ENCODE results near the gene CCDC88A.

CCDC88A gene

DNA sequence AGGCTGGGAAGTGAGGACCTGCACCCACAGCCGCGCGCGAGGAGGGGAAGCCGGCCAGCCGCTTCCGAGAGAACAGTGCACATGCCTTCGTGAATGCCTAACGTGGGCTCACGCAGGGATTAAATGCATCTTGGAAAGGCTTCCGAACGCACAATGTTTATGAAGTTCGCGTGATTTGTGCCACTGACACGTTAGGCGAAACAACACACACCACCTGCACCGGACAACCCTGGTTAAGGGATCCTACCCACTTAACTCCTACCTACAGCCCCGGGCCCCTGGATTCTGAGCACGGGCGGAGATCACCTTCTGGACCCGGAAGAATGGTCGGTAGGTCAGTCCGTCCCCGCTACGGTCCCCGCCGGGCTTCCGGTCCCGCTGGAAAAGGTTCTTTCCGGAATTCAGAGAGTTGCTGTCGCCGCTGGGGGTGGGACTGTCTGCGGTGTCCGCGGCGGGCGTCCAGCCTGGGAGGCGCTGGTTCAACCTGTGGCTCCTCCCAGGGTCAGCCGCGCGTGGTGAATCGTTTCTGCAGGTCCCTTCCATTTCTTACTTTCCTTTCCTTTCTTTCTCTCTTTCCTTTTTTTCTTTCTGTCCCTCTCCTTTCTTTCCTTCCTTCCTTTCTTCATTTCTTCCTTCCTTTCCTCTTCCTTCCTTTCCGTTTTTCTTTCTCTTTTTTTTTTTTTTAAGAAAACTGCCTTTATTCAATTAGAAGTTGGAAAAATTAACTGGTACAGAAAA lies 150.6 kb downstream of the CCDC88A start, which contains the start of gene MTIF2 (continued):
- TF ChIP-seq, protein P1, sequence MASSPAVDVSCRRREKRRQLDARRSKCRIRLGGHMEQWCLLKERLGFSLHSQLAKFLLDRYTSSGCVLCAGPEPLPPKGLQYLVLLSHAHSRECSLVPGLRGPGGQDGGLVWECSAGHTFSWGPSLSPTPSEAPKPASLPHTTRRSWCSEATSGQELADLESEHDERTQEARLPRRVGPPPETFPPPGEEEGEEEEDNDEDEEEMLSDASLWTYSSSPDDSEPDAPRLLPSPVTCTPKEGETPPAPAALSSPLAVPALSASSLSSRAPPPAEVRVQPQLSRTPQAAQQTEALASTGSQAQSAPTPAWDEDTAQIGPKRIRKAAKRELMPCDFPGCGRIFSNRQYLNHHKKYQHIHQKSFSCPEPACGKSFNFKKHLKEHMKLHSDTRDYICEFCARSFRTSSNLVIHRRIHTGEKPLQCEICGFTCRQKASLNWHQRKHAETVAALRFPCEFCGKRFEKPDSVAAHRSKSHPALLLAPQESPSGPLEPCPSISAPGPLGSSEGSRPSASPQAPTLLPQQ (tag by site-specific recombination; IDR thresholded peaks at IDR 0.05), result peak; percentile 87
- TF ChIP-seq ZSCAN30 (tag by site-specific recombination; IDR thresholded peaks at IDR 0.05), result peak; percentile 93
- TF ChIP-seq ZFP69B (tag by site-specific recombination; IDR thresholded peaks at IDR 0.05), result peak; percentile 74
- TF ChIP-seq MYNN (tag by site-specific recombination; IDR thresholded peaks at IDR 0.05; ENCODE audit: borderline replicate concordance), result no peak
- peak; percentile 44; the same call in 1 of the 2 replicates for TF ChIP-seq BCL11B (tag by site-specific recombination; IDR thresholded peaks at IDR 0.05; ENCODE audit: low read depth)
- TF ChIP-seq GFI1B (tag by site-specific recombination; IDR thresholded peaks at IDR 0.05), result peak; percentile 29; the same call in 1 of the 2 replicates
- TF ChIP-seq, protein P2, sequence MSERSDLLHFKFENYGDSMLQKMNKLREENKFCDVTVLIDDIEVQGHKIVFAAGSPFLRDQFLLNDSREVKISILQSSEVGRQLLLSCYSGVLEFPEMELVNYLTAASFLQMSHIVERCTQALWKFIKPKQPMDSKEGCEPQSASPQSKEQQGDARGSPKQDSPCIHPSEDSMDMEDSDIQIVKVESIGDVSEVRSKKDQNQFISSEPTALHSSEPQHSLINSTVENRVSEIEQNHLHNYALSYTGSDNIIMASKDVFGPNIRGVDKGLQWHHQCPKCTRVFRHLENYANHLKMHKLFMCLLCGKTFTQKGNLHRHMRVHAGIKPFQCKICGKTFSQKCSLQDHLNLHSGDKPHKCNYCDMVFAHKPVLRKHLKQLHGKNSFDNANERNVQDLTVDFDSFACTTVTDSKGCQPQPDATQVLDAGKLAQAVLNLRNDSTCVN (tag by site-specific recombination; optimal IDR thresholded peaks at IDR 0.05), result peak; percentile 54
- TF ChIP-seq ZNF654 (tag by site-specific recombination; IDR thresholded peaks at IDR 0.05; ENCODE audit: low read depth), result no peak
- TF ChIP-seq MZF1 (tag by site-specific recombination; IDR thresholded peaks at IDR 0.05; ENCODE audit: borderline replicate concordance), result no peak
- TF ChIP-seq, protein P3, sequence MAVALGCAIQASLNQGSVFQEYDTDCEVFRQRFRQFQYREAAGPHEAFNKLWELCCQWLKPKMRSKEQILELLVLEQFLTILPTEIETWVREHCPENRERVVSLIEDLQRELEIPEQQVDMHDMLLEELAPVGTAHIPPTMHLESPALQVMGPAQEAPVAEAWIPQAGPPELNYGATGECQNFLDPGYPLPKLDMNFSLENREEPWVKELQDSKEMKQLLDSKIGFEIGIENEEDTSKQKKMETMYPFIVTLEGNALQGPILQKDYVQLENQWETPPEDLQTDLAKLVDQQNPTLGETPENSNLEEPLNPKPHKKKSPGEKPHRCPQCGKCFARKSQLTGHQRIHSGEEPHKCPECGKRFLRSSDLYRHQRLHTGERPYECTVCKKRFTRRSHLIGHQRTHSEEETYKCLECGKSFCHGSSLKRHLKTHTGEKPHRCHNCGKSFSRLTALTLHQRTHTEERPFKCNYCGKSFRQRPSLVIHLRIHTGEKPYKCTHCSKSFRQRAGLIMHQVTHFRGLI (tag by site-specific recombination; IDR thresholded peaks at IDR 0.05), result no peak
- TF ChIP-seq KLF7 (tag by site-specific recombination; IDR thresholded peaks at IDR 0.05; ENCODE audit: borderline replicate concordance), result peak; percentile 62; the same call in 1 of the 2 replicates
- no peak for TF ChIP-seq ZNF157 (tag by site-specific recombination; IDR thresholded peaks at IDR 0.05)
- peak; percentile 99 for TF ChIP-seq SCRT2 (tag by site-specific recombination; IDR thresholded peaks at IDR 0.05)
- TF ChIP-seq, protein P4, sequence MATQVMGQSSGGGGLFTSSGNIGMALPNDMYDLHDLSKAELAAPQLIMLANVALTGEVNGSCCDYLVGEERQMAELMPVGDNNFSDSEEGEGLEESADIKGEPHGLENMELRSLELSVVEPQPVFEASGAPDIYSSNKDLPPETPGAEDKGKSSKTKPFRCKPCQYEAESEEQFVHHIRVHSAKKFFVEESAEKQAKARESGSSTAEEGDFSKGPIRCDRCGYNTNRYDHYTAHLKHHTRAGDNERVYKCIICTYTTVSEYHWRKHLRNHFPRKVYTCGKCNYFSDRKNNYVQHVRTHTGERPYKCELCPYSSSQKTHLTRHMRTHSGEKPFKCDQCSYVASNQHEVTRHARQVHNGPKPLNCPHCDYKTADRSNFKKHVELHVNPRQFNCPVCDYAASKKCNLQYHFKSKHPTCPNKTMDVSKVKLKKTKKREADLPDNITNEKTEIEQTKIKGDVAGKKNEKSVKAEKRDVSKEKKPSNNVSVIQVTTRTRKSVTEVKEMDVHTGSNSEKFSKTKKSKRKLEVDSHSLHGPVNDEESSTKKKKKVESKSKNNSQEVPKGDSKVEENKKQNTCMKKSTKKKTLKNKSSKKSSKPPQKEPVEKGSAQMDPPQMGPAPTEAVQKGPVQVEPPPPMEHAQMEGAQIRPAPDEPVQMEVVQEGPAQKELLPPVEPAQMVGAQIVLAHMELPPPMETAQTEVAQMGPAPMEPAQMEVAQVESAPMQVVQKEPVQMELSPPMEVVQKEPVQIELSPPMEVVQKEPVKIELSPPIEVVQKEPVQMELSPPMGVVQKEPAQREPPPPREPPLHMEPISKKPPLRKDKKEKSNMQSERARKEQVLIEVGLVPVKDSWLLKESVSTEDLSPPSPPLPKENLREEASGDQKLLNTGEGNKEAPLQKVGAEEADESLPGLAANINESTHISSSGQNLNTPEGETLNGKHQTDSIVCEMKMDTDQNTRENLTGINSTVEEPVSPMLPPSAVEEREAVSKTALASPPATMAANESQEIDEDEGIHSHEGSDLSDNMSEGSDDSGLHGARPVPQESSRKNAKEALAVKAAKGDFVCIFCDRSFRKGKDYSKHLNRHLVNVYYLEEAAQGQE (tag by site-specific recombination; IDR thresholded peaks at IDR 0.05), result peak; percentile 64
- peak; percentile 30; the same call in 1 of the 2 replicates for TF ChIP-seq WT1 (tag by site-specific recombination; IDR thresholded peaks at IDR 0.05)
- no peak for TF ChIP-seq ZNF555 (tag by site-specific recombination; conservative IDR thresholded peaks at IDR 0.05)
- TF ChIP-seq ZBTB1 (tag by site-specific recombination; IDR thresholded peaks at IDR 0.05), result no peak
- TF ChIP-seq KLF10 (tag by site-specific recombination; IDR thresholded peaks at IDR 0.05), result no peak; the same call in 1 of the 2 replicates
- peak; percentile 99 for TF ChIP-seq ZXDB (tag by site-specific recombination; IDR thresholded peaks at IDR 0.05)
- no peak; the same call in none of the 2 replicates for TF ChIP-seq ZNF391 (tag by site-specific recombination; IDR thresholded peaks at IDR 0.05; ENCODE audit: borderline replicate concordance, low read depth)
- TF ChIP-seq ZNF214 (tag by site-specific recombination; IDR thresholded peaks at IDR 0.05; ENCODE audit: borderline replicate concordance), result no peak
- no peak for TF ChIP-seq RBAK (tag by site-specific recombination; IDR thresholded peaks at IDR 0.05)
- no peak for TF ChIP-seq ZNF571 (tag by site-specific recombination; IDR thresholded peaks at IDR 0.05)
- no peak for TF ChIP-seq ZNF596 (tag by site-specific recombination; IDR thresholded peaks at IDR 0.05)
- TF ChIP-seq ZNF561 (tag by site-specific recombination; IDR thresholded peaks at IDR 0.05; ENCODE audit: borderline replicate concordance), result peak; percentile 83
- TF ChIP-seq HOXD13 (CRISPR knock-in tag; IDR thresholded peaks at IDR 0.05; ENCODE audit: borderline replicate concordance), result no peak
- 0 out of 2 replicates have a peak, but pooled peaks have one; percentile 11 for TF ChIP-seq ZNF785 (tag by site-specific recombination; IDR thresholded peaks at IDR 0.05)
- no peak for TF ChIP-seq ZNF114 (tag by site-specific recombination; IDR thresholded peaks at IDR 0.05)
- peak; percentile 47 for TF ChIP-seq KLF9 (tag by site-specific recombination; IDR thresholded peaks at IDR 0.05; ENCODE audit: low read depth)
- TF ChIP-seq ZFP37 (tag by site-specific recombination; IDR thresholded peaks at IDR 0.05), result peak; percentile 94; the same call in 1 of the 2 replicates
- no peak for TF ChIP-seq ZNF621 (tag by site-specific recombination; IDR thresholded peaks at IDR 0.05)
- TF ChIP-seq, protein P5, sequence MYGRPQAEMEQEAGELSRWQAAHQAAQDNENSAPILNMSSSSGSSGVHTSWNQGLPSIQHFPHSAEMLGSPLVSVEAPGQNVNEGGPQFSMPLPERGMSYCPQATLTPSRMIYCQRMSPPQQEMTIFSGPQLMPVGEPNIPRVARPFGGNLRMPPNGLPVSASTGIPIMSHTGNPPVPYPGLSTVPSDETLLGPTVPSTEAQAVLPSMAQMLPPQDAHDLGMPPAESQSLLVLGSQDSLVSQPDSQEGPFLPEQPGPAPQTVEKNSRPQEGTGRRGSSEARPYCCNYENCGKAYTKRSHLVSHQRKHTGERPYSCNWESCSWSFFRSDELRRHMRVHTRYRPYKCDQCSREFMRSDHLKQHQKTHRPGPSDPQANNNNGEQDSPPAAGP (tag by site-specific recombination; IDR thresholded peaks at IDR 0.05), result peak; percentile 84; the same call in 1 of the 2 replicates

All from HEK293 (cell line).